Upper lobe of left lung (tissue), 4 donors: ENCODE measurements around the gene PCNP.

Experiments used
- POLR2A ChIP-seq, 4 donors: fragments of 450-650 bp; IDR thresholded peaks; one replicate each; pipeline ENCODE4 v1.5.1; 2016 to 2017; ENCODE audit warnings: antibody characterized with exemption in 4 of 4, mild to moderate bottlenecking in 2 of 4
- POLR2AphosphoS5 ChIP-seq, 2 donors: sonication (generic); formaldehyde crosslinking; IDR thresholded peaks; one replicate each; pipeline ENCODE4 v1.5.1; 2017; ENCODE audit warnings: antibody characterized with exemption in 2 of 2

- no peak for TF ChIP-seq POLR2A (IDR thresholded peaks at IDR 0.05)
- TF ChIP-seq POLR2AphosphoS5 (IDR thresholded peaks at IDR 0.05): no peak
These were observed 41.5 kb downstream of the PCNP start for GRCh38 chr3:101615525-101615924.
